Glomerular endothelial cell (primary cell): ENCODE data around the gene OR7G1. TPM values are rescaled to one million over a fixed set of nuclear protein-coding genes. Genes with fewer than 3 reads are reported as not detected.
A peak's percentile ranks its signal among the peaks of the same experiment; 100 is the strongest.

Experiments
- DNase-seq: peaks from one replicate; pipeline ENCODE4 v3.0.0-alpha.2; 2011; ENCODE audit warnings: low read depth, low spot score; ENCODE audit errors: extremely low read depth
- total RNA-seq: library from RNA; depleted of rRNA; stranded (reverse); fragments of >200 nt; gene quantifications from 2 replicates; pipeline ENCODE4 v1.2.3, GENCODE V29; 2015

The OR7G1 gene
- total RNA-seq, result not detected in 2 replicates

GRCh38 chr19:9115307-9115813 lies at the start of gene OR7G1:
TSS of gene OR7G1 (minus strand) at chr19:9115763. CDS start at chr19:9115763, 0 bp downstream.
- DNase-seq, result no peak

- DNase-seq, result no peak
Observed at GRCh38 chr19:9165261-9165660, 49.7 kb upstream of the OR7G1 start.

GRCh38 chr19:9161427-9161826 lies 45.9 kb upstream of the OR7G1 start:
- no peak for DNase-seq

GRCh38 chr19:9159891-9160290 lies 44.3 kb upstream of the OR7G1 start:
- DNase-seq, result no peak

- DNase-seq, result no peak
Observed at GRCh38 chr19:9156304-9156703, 40.7 kb upstream of the OR7G1 start.

GRCh38 chr19:9155591-9155990 lies 40.0 kb upstream of the OR7G1 start:
- DNase-seq, result no peak

GRCh38 chr19:9151367-9151766 lies 35.8 kb upstream of the OR7G1 start:
- no peak for DNase-seq

GRCh38 chr19:9150650-9151049 lies 35.1 kb upstream of the OR7G1 start:
- no peak for DNase-seq

GRCh38 chr19:9149997-9150396 lies 34.4 kb upstream of the OR7G1 start:
- DNase-seq, result no peak

- no peak for DNase-seq
Observed at GRCh38 chr19:9148697-9149096, 33.1 kb upstream of the OR7G1 start.

- DNase-seq, result no peak
Observed at GRCh38 chr19:9146882-9147281, 31.3 kb upstream of the OR7G1 start.

GRCh38 chr19:9144920-9145319 lies 29.4 kb upstream of the OR7G1 start:
- DNase-seq, result no peak

GRCh38 chr19:9140159-9140874 lies 24.8 kb upstream of the OR7G1 start, which contains the start of gene ZNF317:
TSS of gene ZNF317 (plus strand) at chr19:9140397. CDS start at chr19:9156017, 15,620 bp downstream.
- peak; percentile 62 for DNase-seq

GRCh38 chr19:9139609-9140158 lies 24.1 kb upstream of the OR7G1 start:
- no peak for DNase-seq

GRCh38 chr19:9132422-9132821 lies 16.9 kb upstream of the OR7G1 start:
- DNase-seq, result no peak

- no peak for DNase-seq
Observed at GRCh38 chr19:9130965-9131364, 15.4 kb upstream of the OR7G1 start.

GRCh38 chr19:9128171-9128570 lies 12.6 kb upstream of the OR7G1 start:
- DNase-seq, result peak; percentile 87

- no peak for DNase-seq
Observed at GRCh38 chr19:9126900-9127405, 11.4 kb upstream of the OR7G1 start, which contains the start of gene OR7G3. TSS of gene OR7G3 (minus strand) at chr19:9126950. CDS start at chr19:9126950, 0 bp downstream.

GRCh38 chr19:9116547-9116946 lies 984 bp upstream of the OR7G1 start:
- no peak for DNase-seq

- no peak for DNase-seq
Observed at GRCh38 chr19:9109959-9110358, 5.6 kb downstream of the OR7G1 start.

- DNase-seq, result no peak
Observed at GRCh38 chr19:9107375-9107774, 8.2 kb downstream of the OR7G1 start, which contains the start of gene OR7G2. TSS of gene OR7G2 (minus strand) at chr19:9107475. CDS start at chr19:9103243, 4,232 bp downstream.

GRCh38 chr19:9086761-9087160 lies 28.8 kb downstream of the OR7G1 start, which contains the start of gene OR1M1:
TSS of gene OR1M1 (plus strand) at chr19:9087061. CDS start at chr19:9093245, 6,184 bp downstream.
- DNase-seq, result no peak
